Sigmoid colon (tissue), 4 donors: Measurements from ENCODE around the gene PTPA.

ENCODE experiments used
- CTCF ChIP-seq, 4 experiments: fragments of 450-650 bp in 3 of 4; fragments of 200-600 bp in 1 of 4; IDR thresholded peaks; one replicate each; pipeline ENCODE4 v1.5.1; 2016 to 2019; ENCODE audit warnings: antibody characterized with exemption in 4 of 4, mild to moderate bottlenecking in 3 of 4, moderate library complexity in 2 of 4
- POLR2A ChIP-seq, 2 donors: fragments of 450-650 bp; IDR thresholded peaks; one replicate each; pipeline ENCODE4 v1.6.1; 2016; ENCODE audit warnings: antibody characterized with exemption in 2 of 2, mild to moderate bottlenecking in 2 of 2, moderate library complexity in 2 of 2
- POLR2AphosphoS5 ChIP-seq, 4 donors: sonication (generic); formaldehyde crosslinking; IDR thresholded peaks; one replicate each; pipeline ENCODE4 v1.6.1; 2017; ENCODE audit warnings: antibody characterized with exemption in 4 of 4

DNA sequence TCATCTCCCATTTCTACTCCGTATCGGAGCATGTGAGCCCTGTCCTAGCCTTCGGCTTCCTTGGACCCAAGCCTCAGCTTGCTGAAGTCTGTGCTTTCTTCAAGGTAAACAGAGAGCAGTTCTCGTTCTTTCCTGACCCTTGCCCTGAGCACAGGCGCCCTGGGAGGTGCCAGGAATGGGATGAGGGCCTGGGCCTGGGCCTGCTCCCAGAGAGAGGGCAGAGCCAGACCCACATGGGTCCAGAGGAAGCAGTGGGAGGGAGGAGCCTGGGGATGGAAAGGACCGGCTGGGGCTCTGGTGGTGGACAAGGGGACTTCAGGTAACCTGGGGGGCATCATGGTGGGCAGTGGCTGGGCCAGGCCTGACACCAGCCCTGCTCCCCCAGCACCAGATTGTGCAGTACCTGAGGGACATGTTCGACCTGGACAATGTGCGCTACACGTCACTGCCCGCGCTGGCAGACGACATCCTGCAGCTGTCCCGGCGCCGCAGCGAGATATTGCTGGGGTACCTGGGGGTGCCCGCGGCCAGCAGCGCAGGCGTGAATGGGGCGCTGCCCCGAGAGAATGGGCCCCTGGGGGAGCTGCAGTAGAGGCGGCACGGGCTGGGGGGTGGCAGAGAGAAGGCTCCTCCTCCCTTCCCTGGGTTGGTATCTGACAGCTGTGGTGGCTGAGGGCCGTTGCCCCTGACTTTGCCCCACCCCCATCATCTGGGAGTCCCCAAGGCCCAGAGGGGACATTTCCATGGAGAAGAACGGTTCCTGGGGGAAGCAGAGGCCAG is 41.2 kb upstream of the PTPA start:
- TF ChIP-seq CTCF (IDR thresholded peaks at IDR 0.05) (no peak), POLR2AphosphoS5 (IDR thresholded peaks at IDR 0.05) (no peak), POLR2A (IDR thresholded peaks at IDR 0.05) (no peak)
